ENCODE data around the gene RFX4. TPM values are rescaled to one million over a fixed set of nuclear protein-coding genes. Genes with fewer than 3 reads are reported as not detected.

Gene RFX4
- total and polyA plus RNA-seq, 12 donors: 0.01 to 0.11 (median 0.11) TPM; not detected in 9

GRCh38 chr12:106583242-106584103 lies 669 bp downstream of the RFX4 start:
- Histone ChIP-seq H3K27ac (no peak overlapping the region), H3K27me3 (peaks cover 24 to 100% (median 100%) of the 10 kb centered on the region in 7 donors), H3K36me3 (no peaks in the 10 kb centered on the region), H3K4me3 (peak overlapping the region; percentile 2 to 50 (median 43)), H3K9me3 (no peaks in the 10 kb centered on the region), H3K4me1 (peaks cover 8 to 75% (median 50%) of the 10 kb centered on the region in 9 donors)
- no peak for DNase-seq
- ATAC-seq: peak in 2 of 8 donors; percentile 8 to 15
- TF ChIP-seq, protein P1, sequence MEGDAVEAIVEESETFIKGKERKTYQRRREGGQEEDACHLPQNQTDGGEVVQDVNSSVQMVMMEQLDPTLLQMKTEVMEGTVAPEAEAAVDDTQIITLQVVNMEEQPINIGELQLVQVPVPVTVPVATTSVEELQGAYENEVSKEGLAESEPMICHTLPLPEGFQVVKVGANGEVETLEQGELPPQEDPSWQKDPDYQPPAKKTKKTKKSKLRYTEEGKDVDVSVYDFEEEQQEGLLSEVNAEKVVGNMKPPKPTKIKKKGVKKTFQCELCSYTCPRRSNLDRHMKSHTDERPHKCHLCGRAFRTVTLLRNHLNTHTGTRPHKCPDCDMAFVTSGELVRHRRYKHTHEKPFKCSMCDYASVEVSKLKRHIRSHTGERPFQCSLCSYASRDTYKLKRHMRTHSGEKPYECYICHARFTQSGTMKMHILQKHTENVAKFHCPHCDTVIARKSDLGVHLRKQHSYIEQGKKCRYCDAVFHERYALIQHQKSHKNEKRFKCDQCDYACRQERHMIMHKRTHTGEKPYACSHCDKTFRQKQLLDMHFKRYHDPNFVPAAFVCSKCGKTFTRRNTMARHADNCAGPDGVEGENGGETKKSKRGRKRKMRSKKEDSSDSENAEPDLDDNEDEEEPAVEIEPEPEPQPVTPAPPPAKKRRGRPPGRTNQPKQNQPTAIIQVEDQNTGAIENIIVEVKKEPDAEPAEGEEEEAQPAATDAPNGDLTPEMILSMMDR (IDR thresholded peaks at IDR 0.05): no peak
- intact Hi-C loops (cut with DNase I): loop anchor here in 1 of 10 donors (5.0 kb wide), 1 partner anchor 1739 kb away; no protein-coding TSS in a partner anchor
- WGBS, 2 donors: 1% methylated on average over 60 of the region's 60 CpGs

GRCh38 chr12:106584104-106585064 lies 1.6 kb downstream of the RFX4 start:
- 4% methylated on average over 41 of the region's 41 CpGs for WGBS, 2 donors
- Histone ChIP-seq H3K36me3 (no peaks in the 10 kb centered on the region), H3K4me1 (peaks cover 8 to 75% (median 50%) of the 10 kb centered on the region in 9 donors), H3K4me3 (peak overlapping the region in 5 of 10 donors; percentile 2 to 49 (median 45)), H3K9me3 (no peaks in the 10 kb centered on the region), H3K27me3 (peaks cover 24 to 100% (median 100%) of the 10 kb centered on the region in 7 donors), H3K27ac (no peak overlapping the region)
- TF ChIP-seq, protein P1 (IDR thresholded peaks at IDR 0.05): no peak
- DNase-seq: no peak
- intact Hi-C loops (cut with DNase I): loop anchor here in 1 of 10 donors (5.0 kb wide), 1 partner anchor 1738 kb away; no protein-coding TSS in a partner anchor
- ATAC-seq: no peak

DNA sequence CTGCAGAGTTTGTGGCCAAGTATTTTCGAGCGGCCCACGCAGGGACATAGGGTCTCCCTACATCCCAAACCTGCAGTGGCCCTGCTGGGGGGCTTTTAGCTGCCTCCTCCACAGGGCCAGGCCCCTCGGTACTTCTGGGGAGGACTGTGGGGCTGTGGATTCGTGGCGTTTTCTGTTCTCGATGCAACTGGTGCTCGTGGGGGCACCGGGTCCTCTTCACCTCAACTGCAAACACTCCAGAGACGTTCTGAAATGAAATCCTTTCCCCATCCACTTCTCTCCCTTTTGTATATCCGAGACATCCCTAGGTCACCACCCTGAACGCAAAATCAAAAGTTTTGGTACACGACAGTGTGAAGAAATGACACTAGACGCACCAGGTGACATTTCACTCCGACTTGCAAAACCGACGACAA lies 2.3 kb downstream of the RFX4 start:
- H3K27ac ChIP-seq: no peak overlapping the region
- intact Hi-C loops (cut with DNase I): no loop called here
- H3K36me3 ChIP-seq: no peaks in the 10 kb centered on the region
- DNase-seq (no peak), ATAC-seq (no peak)
- peak overlapping the region in 1 of 10 donors; percentile 17 for H3K4me3 ChIP-seq
- peaks cover 23 to 100% (median 100%) of the 10 kb centered on the region in 7 donors for H3K27me3 ChIP-seq
- WGBS, 2 donors: 3 to 4% methylated on average over 17 of the region's 17 CpGs
- H3K4me1 ChIP-seq: peaks cover 8 to 75% (median 50%) of the 10 kb centered on the region in 9 donors
- TF ChIP-seq, protein P1 (IDR thresholded peaks at IDR 0.05): no peak
- H3K9me3 ChIP-seq: no peaks in the 10 kb centered on the region
